OCI-LY7 (cell line): ENCODE results near the gene NPHP1.
"Not testable (repeated sequence)": the region's sequence is repeated elsewhere in the genome, so short reads cannot be mapped to it uniquely, and the experiment has no call there.

Source experiments
- EZH2phosphoT487 ChIP-seq: fragments of 200-600 bp; sonication (generic); IDR thresholded peaks from 2 replicates; pipeline ENCODE4 v1.6.1; 2018; ENCODE audit warnings: low read depth, borderline replicate concordance, mild to moderate bottlenecking, mixed run types, antibody characterized with exemption, low read length, moderate library complexity, mixed read lengths
- TF ChIP-seq, protein P1 (sequence below): fragments of 200-600 bp; sonication (generic); conservative IDR thresholded peaks from 2 replicates; pipeline ENCODE4 v1.5.1; 2014; ENCODE audit warnings: mild to moderate bottlenecking, antibody characterized with exemption, low read length, moderate library complexity, mixed read lengths

DNA sequence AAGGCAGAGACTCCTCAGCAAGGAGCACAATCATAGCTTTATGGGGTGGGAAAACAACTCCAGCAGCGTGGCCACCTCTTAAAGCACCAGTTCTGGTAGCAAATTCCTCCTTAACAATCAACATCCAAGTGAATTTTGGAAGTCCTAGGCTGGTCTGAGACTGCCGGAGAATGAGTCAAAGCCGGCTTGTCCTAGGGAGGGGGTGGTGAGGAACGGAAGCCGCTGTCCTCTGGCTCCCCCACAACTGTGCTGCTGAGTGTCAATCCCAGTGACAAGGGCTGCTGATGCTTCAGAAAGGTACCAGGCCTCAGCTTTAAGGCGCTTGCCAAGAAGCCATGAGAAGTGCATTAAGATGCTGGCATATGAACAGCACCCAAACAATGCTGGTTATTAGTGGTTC is 110.9 kb downstream of the NPHP1 start:
- TF ChIP-seq EZH2phosphoT487, result not testable (repeated sequence)
- TF ChIP-seq, protein P1, sequence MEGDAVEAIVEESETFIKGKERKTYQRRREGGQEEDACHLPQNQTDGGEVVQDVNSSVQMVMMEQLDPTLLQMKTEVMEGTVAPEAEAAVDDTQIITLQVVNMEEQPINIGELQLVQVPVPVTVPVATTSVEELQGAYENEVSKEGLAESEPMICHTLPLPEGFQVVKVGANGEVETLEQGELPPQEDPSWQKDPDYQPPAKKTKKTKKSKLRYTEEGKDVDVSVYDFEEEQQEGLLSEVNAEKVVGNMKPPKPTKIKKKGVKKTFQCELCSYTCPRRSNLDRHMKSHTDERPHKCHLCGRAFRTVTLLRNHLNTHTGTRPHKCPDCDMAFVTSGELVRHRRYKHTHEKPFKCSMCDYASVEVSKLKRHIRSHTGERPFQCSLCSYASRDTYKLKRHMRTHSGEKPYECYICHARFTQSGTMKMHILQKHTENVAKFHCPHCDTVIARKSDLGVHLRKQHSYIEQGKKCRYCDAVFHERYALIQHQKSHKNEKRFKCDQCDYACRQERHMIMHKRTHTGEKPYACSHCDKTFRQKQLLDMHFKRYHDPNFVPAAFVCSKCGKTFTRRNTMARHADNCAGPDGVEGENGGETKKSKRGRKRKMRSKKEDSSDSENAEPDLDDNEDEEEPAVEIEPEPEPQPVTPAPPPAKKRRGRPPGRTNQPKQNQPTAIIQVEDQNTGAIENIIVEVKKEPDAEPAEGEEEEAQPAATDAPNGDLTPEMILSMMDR, result not testable (repeated sequence)
